CD14-positive monocyte (primary cell): Measurements from ENCODE around the gene CHRNB4. TPM values are rescaled to one million over a fixed set of nuclear protein-coding genes. Genes with fewer than 3 reads are reported as not detected.

Experiments used
- DNase-seq, 3 donors: peaks; one replicate each; pipeline ENCODE4 v3.0.0-alpha.2; 2011 to 2022
- H2AFZ ChIP-seq: 2 replicates; pipeline ENCODE4 v1.6.0; 2012; ENCODE audit warnings: mild to moderate bottlenecking, low read depth, low read length, inconsistent platforms; ENCODE audit not compliant: insufficient read depth, poor library complexity, severe bottlenecking
- H3K27ac ChIP-seq, 2 donors: 1 replicate in 1 of 2; 2 replicates in 1 of 2; pipeline ENCODE4 v1.5.1; 2012 to 2013; ENCODE audit warnings: low read length in 2 of 2, control low read depth in 1 of 2, inconsistent platforms in 1 of 2, low read depth in 1 of 2, mild to moderate bottlenecking in 1 of 2
- H3K27me3 ChIP-seq, 2 donors: one replicate each; pipeline versions ENCODE4 v1.6.0 to v1.6.1; 2011 to 2013; ENCODE audit warnings: low read length in 2 of 2; ENCODE audit not compliant: control insufficient read depth in 2 of 2, insufficient read depth in 2 of 2
- H3K36me3 ChIP-seq, 2 donors: replicated peaks in 1 of 2; 1 replicate in 1 of 2; 2 replicates in 1 of 2; pipeline versions ENCODE4 v1.5.1 to v1.6.1; 2012 to 2013; ENCODE audit warnings: low read length in 2 of 2, control low read depth in 1 of 2, inconsistent platforms in 1 of 2, mild to moderate bottlenecking in 1 of 2; ENCODE audit not compliant: insufficient read depth in 2 of 2, control insufficient read depth in 1 of 2
- H3K4me1 ChIP-seq, 2 donors: 1 replicate in 1 of 2; 2 replicates in 1 of 2; pipeline versions ENCODE4 v1.5.1 to v1.6.1; 2012 to 2013; ENCODE audit warnings: low read length in 2 of 2, control low read depth in 1 of 2, inconsistent platforms in 1 of 2, mild to moderate bottlenecking in 1 of 2, moderate library complexity in 1 of 2; ENCODE audit not compliant: insufficient read depth in 2 of 2, control insufficient read depth in 1 of 2
- H3K4me2 ChIP-seq: replicated peaks from 2 replicates; pipeline ENCODE3; 2012; ENCODE audit warnings: low read length, moderate library complexity, mild to moderate bottlenecking; ENCODE audit not compliant: poor library complexity, severe bottlenecking; ENCODE audit errors: extremely low read depth
- H3K4me3 ChIP-seq, 3 experiments: fragments of 200-600 bp in 1 of 3; sonication (generic) in 1 of 3; replicated peaks in 1 of 3; 1 replicate in 2 of 3; 2 replicates in 1 of 3; pipeline ENCODE4 v1.5.1; 2011 to 2013; ENCODE audit warnings: low read length in 3 of 3, mild to moderate bottlenecking in 3 of 3, control low read depth in 2 of 3, low read depth in 2 of 3, inconsistent platforms in 1 of 3, moderate library complexity in 1 of 3
- H3K79me2 ChIP-seq: 2 replicates; pipeline ENCODE4 v1.6.0; 2012; ENCODE audit warnings: mild to moderate bottlenecking, control low read depth, inconsistent platforms, low read length, moderate library complexity; ENCODE audit not compliant: insufficient read depth
- H3K9ac ChIP-seq: 2 replicates; pipeline ENCODE4 v1.6.0; 2017; ENCODE audit warnings: low read length, mild to moderate bottlenecking; ENCODE audit not compliant: insufficient read depth, poor library complexity, severe bottlenecking
- H3K9me3 ChIP-seq, 2 donors: replicated peaks in 1 of 2; 1 replicate in 1 of 2; 2 replicates in 1 of 2; pipeline versions ENCODE4 v1.5.1 to v1.6.1; 2012 to 2013; ENCODE audit warnings: low read length in 2 of 2, control low read depth in 1 of 2; ENCODE audit not compliant: control insufficient read depth in 1 of 2, insufficient read depth in 1 of 2
- H4K20me1 ChIP-seq: 2 replicates; pipeline ENCODE4 v1.6.0; 2012; ENCODE audit warnings: mild to moderate bottlenecking, low read length, control low read depth, moderate library complexity; ENCODE audit not compliant: insufficient read depth
- H3K27ac Mint-ChIP-seq, 7 donors: one replicate each; pipeline ENCODE4 v1.8.0; 2020; ENCODE audit warnings: mild to moderate bottlenecking in 7 of 7, mixed read lengths in 7 of 7, moderate library complexity in 6 of 7, inconsistent platforms in 2 of 7
- H3K27me3 Mint-ChIP-seq, 3 donors: one replicate each; pipeline ENCODE4 v1.8.0; 2021 to 2022; ENCODE audit warnings: low read depth in 3 of 3, mild to moderate bottlenecking in 3 of 3, mixed read lengths in 3 of 3, moderate library complexity in 3 of 3, inconsistent platforms in 1 of 3
- H3K36me3 Mint-ChIP-seq, 2 donors: one replicate each; pipeline ENCODE4 v1.8.0; 2020; ENCODE audit warnings: mixed read lengths in 2 of 2, inconsistent platforms in 1 of 2, mild to moderate bottlenecking in 1 of 2
- H3K4me1 Mint-ChIP-seq: one replicate; pipeline ENCODE4 v1.8.0; 2020; ENCODE audit warnings: mild to moderate bottlenecking, mixed read lengths
- H3K4me3 Mint-ChIP-seq, 2 donors: one replicate each; pipeline ENCODE4 v1.8.0; 2020; ENCODE audit warnings: mild to moderate bottlenecking in 2 of 2, mixed read lengths in 2 of 2, moderate library complexity in 1 of 2
- H3K9me3 Mint-ChIP-seq, 7 donors: one replicate each; pipeline ENCODE4 v1.8.0; 2020 to 2022; ENCODE audit warnings: mixed read lengths in 7 of 7, mild to moderate bottlenecking in 6 of 7, moderate library complexity in 6 of 7, inconsistent platforms in 2 of 7
- WGBS: methylation state at CpG from one replicate; pipeline ENCODE4 v1.1.5; 2013; ENCODE audit warnings: missing lambda C conversion rate; ENCODE audit not compliant: insufficient coverage; 5-methylcytosine and 5-hydroxymethylcytosine counted together
- intact Hi-C, 2 donors: fragments of 100-400 bp; cut with micrococcal nuclease; formaldehyde crosslinking; loops; one replicate each; pipeline versions ENCODE4 v1.15.0 to v1.15.1; 2023
- polyA plus RNA-seq, 3 donors: library from polyadenylated mRNA; depleted of rRNA in 1 of 3; unstranded in 2 of 3; stranded (reverse) in 1 of 3; fragments of 300-500 nt in 2 of 3; fragments of >200 nt in 1 of 3; fragmentation: Illumina TruSeq in 2 of 3; gene quantifications; 1 replicate in 2 of 3; 2 replicates in 1 of 3; pipeline ENCODE4 v1.2.3, GENCODE V29; 2012 to 2021
- TF ChIP-seq, protein P1 (sequence below): fragments of 200-600 bp; IDR thresholded peaks from one replicate; pipeline ENCODE4 v1.8.0; 2022; ENCODE audit warnings: antibody characterized with exemption, mild to moderate bottlenecking

The CHRNB4 gene
- polyA plus RNA-seq, 3 donors: not detected

DNA sequence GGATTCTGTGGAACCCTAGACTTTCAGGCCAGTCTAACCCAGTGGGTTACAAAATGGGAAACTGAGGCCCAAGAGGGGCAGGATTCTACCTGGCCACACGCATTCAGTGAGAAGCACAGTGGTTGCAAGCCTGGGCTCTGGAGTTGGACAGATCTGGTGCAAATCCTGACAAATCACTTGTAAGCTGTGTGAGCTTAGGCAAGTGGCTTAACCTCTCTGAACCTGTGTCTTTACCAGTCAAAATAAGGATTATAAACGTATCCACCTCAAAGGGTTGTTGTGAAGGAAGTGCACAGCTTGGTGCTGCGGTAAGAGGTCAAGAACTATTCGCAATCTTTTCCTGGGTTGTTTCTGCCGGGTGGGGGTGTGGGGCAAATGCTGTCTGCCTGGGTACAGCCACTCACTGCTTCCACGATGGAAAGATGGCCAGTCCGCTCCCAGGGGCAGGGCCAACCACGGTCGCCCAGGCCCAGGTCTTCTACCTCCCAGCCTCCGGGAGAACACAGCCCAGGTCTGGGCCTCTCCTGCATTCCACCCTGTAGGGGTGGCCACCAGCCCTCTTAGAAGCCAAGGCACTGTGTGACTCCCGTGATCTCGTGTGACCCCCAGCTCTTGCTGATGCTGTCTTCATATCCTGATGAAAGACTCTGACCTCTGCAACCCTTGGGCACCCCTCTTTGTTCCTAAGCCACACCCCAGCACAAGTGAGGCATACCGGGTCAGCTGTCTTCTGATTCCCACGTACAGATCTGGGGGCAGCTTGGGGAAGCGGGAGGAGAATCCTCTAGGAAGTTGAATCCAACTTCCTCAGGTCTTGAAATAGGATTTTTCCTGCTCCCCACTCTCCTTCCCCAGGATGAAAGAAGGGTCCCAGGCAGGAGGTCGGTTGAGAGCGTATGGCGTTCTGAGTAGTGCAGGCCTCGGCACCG is 21.7 kb downstream of the CHRNB4 start:
- Mint-ChIP-seq H3K27me3 (peaks cover 47 to 51% (median 49%) of the 10 kb centered on the region in 3 donors), H3K27ac (no peak overlapping the region), H3K9me3 (peaks cover 0 to 5% (median 2%) of the 10 kb centered on the region in 7 donors), H3K4me3 (peak overlapping the region in 1 of 2 donors; percentile 82), H3K36me3 (peaks cover 0 to 6% of the 10 kb centered on the region in 2 donors), H3K4me1 (peaks cover 12% of the 10 kb centered on the region)
- Histone ChIP-seq H3K79me2 (no peaks in the 10 kb centered on the region), H3K9me3 (peaks cover 0 to 6% of the 10 kb centered on the region in 2 donors), H3K4me2 (no peak overlapping the region), H4K20me1 (no peaks in the 10 kb centered on the region), H3K36me3 (no peaks in the 10 kb centered on the region), H3K27me3 (peaks cover 27 to 41% of the 10 kb centered on the region in 2 donors), H3K4me3 (no peak overlapping the region), H2AFZ (no peak overlapping the region), H3K9ac (no peak overlapping the region), H3K27ac (no peak overlapping the region), H3K4me1 (no peaks in the 10 kb centered on the region)
- WGBS: 68% methylated on average over 7 of the region's 20 CpGs
- intact Hi-C loops: loop anchor here (2.0 kb wide), 2 partner anchors 90 to 132 kb away; no protein-coding TSS in a partner anchor
- TF ChIP-seq, protein P1, sequence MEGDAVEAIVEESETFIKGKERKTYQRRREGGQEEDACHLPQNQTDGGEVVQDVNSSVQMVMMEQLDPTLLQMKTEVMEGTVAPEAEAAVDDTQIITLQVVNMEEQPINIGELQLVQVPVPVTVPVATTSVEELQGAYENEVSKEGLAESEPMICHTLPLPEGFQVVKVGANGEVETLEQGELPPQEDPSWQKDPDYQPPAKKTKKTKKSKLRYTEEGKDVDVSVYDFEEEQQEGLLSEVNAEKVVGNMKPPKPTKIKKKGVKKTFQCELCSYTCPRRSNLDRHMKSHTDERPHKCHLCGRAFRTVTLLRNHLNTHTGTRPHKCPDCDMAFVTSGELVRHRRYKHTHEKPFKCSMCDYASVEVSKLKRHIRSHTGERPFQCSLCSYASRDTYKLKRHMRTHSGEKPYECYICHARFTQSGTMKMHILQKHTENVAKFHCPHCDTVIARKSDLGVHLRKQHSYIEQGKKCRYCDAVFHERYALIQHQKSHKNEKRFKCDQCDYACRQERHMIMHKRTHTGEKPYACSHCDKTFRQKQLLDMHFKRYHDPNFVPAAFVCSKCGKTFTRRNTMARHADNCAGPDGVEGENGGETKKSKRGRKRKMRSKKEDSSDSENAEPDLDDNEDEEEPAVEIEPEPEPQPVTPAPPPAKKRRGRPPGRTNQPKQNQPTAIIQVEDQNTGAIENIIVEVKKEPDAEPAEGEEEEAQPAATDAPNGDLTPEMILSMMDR: no peak
- DNase-seq: no peak

DNA sequence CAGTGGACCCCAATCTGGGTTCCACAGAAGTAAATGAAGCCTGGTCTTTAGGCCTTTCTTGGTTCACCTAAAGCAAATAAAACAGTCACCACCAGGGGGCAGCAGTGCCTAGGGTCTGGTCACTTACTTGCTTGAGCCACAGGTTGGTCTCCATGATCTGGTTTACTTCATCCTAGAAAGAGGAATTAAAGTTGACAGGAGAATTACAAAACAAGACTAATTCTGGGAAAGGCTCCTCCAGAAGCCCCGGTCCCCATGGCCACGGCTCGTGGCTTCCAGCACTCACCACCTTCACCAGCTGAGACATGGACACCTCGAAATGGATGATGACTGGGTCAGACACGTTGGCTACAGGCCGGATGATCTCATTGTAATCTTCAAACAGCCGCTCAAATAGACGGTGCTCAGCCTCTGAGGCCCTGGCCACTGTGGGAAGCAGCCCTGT is 22.5 kb downstream of the CHRNB4 start:
- H2AFZ ChIP-seq: peak overlapping the region; percentile 10
- no peak overlapping the region for H3K4me2 ChIP-seq
- Mint-ChIP-seq H3K36me3 (peaks cover 0 to 6% of the 10 kb centered on the region in 2 donors), H3K4me3 (peak overlapping the region in 1 of 2 donors; percentile 82), H3K4me1 (peaks cover 12% of the 10 kb centered on the region), H3K27ac (no peak overlapping the region), H3K27me3 (peaks cover 47 to 50% (median 49%) of the 10 kb centered on the region in 3 donors), H3K9me3 (peaks cover 0 to 5% (median 2%) of the 10 kb centered on the region in 7 donors)
- no peak overlapping the region for H3K9ac ChIP-seq
- H3K27ac ChIP-seq: no peak overlapping the region
- peaks cover 0 to 6% of the 10 kb centered on the region in 2 donors for H3K9me3 ChIP-seq
- DNase-seq: peak; percentile 54 to 77 (median 70)
- no peaks in the 10 kb centered on the region for H4K20me1 ChIP-seq
- H3K4me3 ChIP-seq: no peak overlapping the region
- 33% methylated on average over 6 of the region's 8 CpGs for WGBS
- TF ChIP-seq, protein P1: peak; percentile 91
- H3K27me3 ChIP-seq: peaks cover 27 to 41% of the 10 kb centered on the region in 2 donors
- no peaks in the 10 kb centered on the region for H3K79me2 ChIP-seq
- H3K36me3 ChIP-seq: no peaks in the 10 kb centered on the region
- intact Hi-C loops: loop anchor here (2.0 kb wide), 2 partner anchors 90 to 132 kb away; no protein-coding TSS in a partner anchor
- H3K4me1 ChIP-seq: no peaks in the 10 kb centered on the region
